ENCODE data around the gene CETP.

GRCh38 chr16:56932721-56933619, 28.8 kb upstream of the CETP start:
- TF ChIP-seq CTCF (IDR thresholded peaks at IDR 0.05 in 2 of 3, conservative IDR thresholded peaks at IDR 0.05 in 1 of 3; ENCODE audit: insufficient read depth in 2 of 3, low read depth in 1 of 3, low read length in 3 of 3) (no peak), POLR2AphosphoS5 (IDR thresholded peaks at IDR 0.05; ENCODE audit: control insufficient read depth, insufficient read depth, low read depth, low read length) (no peak), MTA2 (IDR thresholded peaks at IDR 0.05; ENCODE audit: low read depth) (no peak), TEAD1 (CRISPR knock-in tag; IDR thresholded peaks at IDR 0.05) (no peak), POLR2A (conservative IDR thresholded peaks at IDR 0.05) (no peak), ETS1 (conservative IDR thresholded peaks at IDR 0.05; ENCODE audit: control insufficient read depth, low read depth, low read length) (no peak; the same call in 1 of the 2 replicates), KLF13 (tag; IDR thresholded peaks at IDR 0.05; ENCODE audit: borderline replicate concordance, low read depth) (no peak), FOXK1 (CRISPR knock-in tag; IDR thresholded peaks at IDR 0.05; ENCODE audit: borderline replicate concordance) (0 out of 2 replicates have a peak, but pooled peaks have one; percentile 62), PHF20 (IDR thresholded peaks at IDR 0.05; ENCODE audit: partially characterized antibody) (no peak), HCFC1 (IDR thresholded peaks at IDR 0.05; ENCODE audit: low read depth, low read length) (no peak), ZNF384 (IDR thresholded peaks at IDR 0.05; ENCODE audit: low read depth, low read length) (no peak), RBBP5 (IDR thresholded peaks at IDR 0.05; ENCODE audit: borderline replicate concordance, insufficient read depth, low read length, poor library complexity, severe bottlenecking) (no peak)
- TF ChIP-seq, protein P1, sequence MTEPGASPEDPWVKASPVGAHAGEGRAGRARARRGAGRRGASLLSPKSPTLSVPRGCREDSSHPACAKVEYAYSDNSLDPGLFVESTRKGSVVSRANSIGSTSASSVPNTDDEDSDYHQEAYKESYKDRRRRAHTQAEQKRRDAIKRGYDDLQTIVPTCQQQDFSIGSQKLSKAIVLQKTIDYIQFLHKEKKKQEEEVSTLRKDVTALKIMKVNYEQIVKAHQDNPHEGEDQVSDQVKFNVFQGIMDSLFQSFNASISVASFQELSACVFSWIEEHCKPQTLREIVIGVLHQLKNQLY (CRISPR knock-in tag; conservative IDR thresholded peaks at IDR 0.05), result no peak
- TF ChIP-seq, protein P2, sequence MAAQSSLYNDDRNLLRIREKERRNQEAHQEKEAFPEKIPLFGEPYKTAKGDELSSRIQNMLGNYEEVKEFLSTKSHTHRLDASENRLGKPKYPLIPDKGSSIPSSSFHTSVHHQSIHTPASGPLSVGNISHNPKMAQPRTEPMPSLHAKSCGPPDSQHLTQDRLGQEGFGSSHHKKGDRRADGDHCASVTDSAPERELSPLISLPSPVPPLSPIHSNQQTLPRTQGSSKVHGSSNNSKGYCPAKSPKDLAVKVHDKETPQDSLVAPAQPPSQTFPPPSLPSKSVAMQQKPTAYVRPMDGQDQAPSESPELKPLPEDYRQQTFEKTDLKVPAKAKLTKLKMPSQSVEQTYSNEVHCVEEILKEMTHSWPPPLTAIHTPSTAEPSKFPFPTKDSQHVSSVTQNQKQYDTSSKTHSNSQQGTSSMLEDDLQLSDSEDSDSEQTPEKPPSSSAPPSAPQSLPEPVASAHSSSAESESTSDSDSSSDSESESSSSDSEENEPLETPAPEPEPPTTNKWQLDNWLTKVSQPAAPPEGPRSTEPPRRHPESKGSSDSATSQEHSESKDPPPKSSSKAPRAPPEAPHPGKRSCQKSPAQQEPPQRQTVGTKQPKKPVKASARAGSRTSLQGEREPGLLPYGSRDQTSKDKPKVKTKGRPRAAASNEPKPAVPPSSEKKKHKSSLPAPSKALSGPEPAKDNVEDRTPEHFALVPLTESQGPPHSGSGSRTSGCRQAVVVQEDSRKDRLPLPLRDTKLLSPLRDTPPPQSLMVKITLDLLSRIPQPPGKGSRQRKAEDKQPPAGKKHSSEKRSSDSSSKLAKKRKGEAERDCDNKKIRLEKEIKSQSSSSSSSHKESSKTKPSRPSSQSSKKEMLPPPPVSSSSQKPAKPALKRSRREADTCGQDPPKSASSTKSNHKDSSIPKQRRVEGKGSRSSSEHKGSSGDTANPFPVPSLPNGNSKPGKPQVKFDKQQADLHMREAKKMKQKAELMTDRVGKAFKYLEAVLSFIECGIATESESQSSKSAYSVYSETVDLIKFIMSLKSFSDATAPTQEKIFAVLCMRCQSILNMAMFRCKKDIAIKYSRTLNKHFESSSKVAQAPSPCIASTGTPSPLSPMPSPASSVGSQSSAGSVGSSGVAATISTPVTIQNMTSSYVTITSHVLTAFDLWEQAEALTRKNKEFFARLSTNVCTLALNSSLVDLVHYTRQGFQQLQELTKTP (IDR thresholded peaks at IDR 0.05; ENCODE audit: low read depth in 1 of 2, partially characterized antibody in 2 of 2), result no peak

All from K562 (cell line).